ENCODE measurements around the gene TMEM38A.

Gene TMEM38A, protein sequence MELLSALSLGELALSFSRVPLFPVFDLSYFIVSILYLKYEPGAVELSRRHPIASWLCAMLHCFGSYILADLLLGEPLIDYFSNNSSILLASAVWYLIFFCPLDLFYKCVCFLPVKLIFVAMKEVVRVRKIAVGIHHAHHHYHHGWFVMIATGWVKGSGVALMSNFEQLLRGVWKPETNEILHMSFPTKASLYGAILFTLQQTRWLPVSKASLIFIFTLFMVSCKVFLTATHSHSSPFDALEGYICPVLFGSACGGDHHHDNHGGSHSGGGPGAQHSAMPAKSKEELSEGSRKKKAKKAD

GRCh38 chr19:16660763-16661479 lies at the start of gene TMEM38A:
TSS of gene TMEM38A (plus strand) at chr19:16661139. CDS start at chr19:16661218, 79 bp downstream.
- no peak for FAIRE-seq

DNA sequence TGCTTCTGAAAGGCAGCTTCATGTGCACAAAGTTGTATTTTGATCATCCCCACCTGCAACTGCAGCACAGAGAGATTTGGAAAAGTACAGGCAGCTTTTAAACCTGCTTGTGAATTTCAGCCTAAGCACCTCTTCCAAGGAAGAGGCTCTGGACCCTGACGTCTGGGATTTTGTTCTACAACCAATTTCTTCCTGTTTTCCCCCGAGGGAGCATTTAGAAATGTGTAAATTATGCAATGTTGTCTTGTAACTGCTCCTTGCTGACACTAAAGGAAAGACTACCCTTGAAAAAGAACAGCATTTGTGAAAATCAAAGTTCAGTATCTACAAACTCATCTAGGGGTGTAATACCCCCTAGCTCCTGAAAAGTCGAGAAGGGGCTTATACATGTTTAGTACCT lies 48.3 kb upstream of the TMEM38A start:
- FAIRE-seq: no peak

DNA sequence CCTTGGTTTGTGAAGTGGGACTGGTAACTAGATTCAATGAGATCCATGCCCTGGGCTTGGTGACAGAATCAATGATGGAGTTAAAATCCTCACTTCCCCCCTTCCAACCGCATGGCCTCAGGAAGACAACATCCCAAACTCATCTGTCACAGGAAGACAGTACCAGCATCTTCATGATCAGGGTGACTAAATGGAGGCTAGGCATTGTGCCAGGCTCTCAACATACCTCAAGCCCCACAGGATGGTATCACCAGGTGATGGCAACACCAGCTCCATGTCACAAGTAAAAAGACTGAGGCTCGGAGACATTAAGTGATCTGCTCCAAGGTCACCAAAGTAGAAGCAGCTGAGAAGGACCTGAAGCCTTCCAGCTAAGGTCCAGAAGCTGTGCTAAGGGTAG lies 47.1 kb upstream of the TMEM38A start:
- no peak for FAIRE-seq

DNA sequence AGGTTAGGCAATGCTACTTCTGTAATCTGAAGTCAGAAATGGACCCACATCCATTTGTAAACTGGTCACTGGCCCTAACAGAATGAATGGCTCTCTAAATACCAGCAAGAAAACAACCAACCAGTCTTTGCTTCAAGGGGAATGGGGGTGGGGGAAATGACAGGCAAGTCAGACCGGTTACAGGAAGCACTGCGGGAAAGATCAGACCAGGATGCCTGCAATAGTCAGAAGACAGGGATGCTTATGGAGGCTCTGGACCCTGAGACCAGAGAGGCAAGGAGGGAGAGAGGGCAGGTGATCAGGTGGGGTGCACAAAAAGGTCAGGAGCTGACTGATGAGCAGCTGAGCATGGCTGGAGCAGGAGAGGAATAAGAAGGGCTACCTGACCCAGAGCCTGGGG lies 46.0 kb upstream of the TMEM38A start:
- no peak for FAIRE-seq

- FAIRE-seq: no peak
Measured at GRCh38 chr19:16615808-16616207, 45.1 kb upstream of the TMEM38A start.

DNA sequence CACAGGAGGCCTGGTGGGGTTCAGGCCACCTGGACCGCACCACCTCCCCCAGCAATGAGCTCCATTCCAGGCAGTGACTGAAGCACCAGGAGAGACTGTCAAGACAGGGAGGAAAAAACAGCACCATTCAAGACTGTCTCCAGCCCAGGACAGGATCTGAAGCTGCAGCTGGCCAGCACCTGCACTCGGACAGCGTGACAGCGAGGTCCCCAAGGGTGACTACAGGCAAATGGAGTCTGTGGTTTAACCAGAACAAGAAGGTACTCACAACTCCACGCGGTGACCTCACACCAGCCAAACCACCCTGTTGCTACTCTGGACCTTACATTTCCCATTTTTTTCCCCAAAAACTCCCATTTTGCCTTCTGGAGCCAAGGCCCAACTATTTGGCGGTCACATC lies 42.7 kb upstream of the TMEM38A start:
- no peak for FAIRE-seq

- no peak for FAIRE-seq
Measured at GRCh38 chr19:16619457-16619856, 41.5 kb upstream of the TMEM38A start.

DNA sequence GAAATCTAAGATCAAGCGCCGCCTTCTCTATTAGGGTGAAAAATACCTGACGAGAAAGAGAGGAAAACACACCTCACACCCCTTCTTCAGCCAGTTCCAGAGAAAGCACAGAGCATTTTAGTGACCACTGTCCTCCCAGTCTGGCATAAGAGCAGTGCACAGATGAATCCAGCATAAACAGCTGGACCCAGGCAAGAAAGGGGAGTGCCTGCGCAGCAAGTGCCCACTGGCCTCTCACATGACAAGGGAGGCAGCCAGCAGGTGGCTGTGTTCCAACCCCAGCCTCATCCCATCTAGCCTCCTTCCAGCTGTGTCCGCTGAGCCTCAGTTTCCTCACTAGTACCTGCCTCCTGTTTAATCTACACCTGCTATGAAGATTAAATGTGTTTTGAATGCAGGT lies 40.9 kb upstream of the TMEM38A start:
- FAIRE-seq: no peak

- no peak for FAIRE-seq
Measured at GRCh38 chr19:16620584-16620983, 40.4 kb upstream of the TMEM38A start.

DNA sequence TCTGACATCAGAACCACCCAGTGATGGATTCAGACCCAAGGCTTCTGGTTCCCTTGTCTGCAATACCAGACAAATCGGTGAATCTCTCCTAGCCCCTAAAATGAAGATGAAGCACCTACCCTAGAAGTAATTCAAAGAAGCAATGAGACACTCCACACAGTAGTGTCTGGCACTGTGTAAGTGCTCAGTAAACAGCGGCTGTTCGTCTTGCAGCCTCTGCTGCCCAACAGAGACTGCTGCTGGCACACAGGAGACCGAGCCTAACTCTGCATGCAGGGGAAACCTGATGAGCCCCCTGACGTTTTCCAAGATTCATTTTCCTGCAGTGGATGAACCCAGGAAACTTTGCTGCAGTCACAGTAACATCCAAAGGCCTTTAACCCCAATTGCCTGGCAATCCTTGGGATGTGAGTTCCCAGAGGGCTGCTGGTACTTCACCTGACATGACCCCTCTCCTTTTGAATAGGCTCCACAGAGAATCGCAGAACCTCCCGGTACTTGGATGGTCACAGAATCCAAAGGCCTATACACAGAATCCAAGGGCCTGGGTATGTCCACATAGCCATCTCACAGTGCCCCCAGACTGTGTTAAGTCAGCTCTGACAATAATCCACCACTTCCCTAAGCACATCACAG lies 39.7 kb upstream of the TMEM38A start:
- no peak for FAIRE-seq

DNA sequence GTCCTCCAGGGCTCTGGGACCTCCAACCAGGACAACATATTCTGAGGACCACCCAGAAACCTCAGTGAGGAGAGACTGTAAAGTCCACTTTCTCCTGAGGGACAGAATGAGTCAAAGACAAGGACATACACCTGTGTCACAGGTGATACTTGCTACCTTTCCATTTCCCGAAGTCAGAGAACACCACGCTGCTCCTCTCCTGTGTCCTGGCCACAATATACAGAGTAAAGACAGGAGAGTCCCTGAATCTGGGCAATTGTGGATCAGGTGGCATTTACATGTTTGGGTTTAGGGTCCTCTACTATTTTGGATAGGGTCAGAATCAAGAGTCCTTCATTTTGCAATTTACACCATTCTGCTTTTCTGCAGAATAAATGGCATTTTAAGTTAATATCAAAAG lies 37.9 kb upstream of the TMEM38A start:
- no peak for FAIRE-seq

GRCh38 chr19:16623576-16623975 lies 37.4 kb upstream of the TMEM38A start:
- no peak for FAIRE-seq

DNA sequence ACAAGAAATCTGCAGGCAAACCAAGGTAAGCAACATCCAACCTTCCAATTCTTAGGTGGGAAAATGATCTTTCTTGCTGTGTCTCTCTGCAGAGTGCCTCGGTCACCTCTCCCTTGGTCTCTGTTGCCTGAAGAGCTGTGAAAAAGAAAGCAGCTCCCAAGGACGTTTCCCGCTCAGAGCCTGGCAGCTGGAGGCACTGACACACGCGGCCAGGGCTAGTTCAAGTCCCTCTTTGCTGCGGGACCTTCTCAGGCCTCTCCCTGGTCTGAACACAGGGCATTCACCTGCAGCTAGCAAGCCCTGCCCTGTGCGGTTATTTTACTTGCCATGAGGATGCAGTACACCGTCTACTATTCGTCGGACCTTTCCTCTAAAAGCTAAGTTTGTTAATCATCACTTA lies 36.7 kb upstream of the TMEM38A start:
- no peak for FAIRE-seq

GRCh38 chr19:16625163-16625958 lies 35.6 kb upstream of the TMEM38A start:
- FAIRE-seq: no peak

DNA sequence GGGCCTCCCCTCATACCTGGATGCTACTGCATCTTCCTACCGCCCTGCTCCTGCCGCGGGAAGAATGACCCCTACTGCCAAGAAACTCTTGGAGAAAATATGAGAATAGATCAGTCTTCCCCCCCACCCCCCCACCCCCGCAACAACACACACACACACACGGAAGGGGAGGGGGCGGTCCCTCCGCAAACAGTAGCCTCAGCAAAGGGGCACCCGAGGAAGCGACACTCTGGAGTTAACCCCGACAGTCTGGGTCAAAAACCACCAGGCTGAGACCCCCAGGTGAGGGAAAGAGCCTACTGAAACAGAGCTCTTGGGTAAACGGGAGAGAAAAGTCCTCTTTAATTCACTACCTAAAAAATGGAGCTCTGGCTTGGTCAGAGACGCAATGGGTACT lies 34.1 kb upstream of the TMEM38A start:
- FAIRE-seq: no peak

DNA sequence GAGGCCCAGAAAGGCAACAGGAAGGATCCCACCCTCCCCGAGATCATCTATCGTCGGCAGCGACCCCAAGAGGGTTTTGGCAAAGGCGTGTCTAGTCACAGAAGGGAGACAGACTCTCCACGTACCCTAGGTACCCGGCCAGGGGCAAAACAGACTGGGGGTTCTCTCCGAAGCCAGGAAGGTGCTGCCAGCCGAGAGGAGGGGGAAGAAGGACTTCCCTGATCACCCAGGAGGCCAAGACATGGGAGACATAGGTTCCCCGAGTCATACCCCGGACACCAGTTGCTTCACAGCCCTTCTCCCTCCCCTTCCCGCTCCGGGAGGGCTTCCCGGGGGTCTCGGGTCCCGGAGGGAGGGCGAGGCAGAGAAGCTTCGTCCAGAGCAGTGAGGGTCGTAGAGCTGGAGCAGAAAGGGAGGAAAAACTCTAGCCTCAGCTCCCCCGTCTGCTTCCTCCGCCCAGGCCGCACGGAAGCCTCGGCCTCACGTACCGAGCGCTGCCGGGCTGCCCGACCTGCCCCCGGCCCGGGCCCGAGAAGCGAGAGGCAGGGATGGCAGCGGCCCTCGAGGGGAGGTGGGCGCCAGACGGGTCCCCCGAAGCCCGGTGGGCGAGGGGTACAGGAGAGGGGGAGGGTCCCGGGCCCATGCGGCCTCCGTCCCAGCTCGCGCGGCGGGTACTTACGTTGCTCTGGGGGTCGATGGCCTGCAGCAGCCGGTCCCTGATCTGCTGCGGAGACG lies 33.6 kb upstream of the TMEM38A start:
- no peak for FAIRE-seq

DNA sequence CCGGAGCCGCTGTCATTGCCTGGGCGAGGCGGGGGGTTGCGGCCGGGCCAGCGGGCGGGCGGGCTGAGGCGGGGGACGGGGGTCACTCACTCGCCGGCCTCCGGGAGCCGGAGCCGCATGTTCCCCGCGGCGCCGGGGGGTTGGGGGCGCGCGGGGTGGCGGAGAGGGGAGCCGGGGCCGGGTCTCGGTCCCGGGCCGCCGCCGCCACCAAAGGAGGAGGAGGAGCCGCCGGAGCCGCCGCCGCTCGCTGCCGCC lies 33.1 kb upstream of the TMEM38A start:
- no peak for FAIRE-seq

DNA sequence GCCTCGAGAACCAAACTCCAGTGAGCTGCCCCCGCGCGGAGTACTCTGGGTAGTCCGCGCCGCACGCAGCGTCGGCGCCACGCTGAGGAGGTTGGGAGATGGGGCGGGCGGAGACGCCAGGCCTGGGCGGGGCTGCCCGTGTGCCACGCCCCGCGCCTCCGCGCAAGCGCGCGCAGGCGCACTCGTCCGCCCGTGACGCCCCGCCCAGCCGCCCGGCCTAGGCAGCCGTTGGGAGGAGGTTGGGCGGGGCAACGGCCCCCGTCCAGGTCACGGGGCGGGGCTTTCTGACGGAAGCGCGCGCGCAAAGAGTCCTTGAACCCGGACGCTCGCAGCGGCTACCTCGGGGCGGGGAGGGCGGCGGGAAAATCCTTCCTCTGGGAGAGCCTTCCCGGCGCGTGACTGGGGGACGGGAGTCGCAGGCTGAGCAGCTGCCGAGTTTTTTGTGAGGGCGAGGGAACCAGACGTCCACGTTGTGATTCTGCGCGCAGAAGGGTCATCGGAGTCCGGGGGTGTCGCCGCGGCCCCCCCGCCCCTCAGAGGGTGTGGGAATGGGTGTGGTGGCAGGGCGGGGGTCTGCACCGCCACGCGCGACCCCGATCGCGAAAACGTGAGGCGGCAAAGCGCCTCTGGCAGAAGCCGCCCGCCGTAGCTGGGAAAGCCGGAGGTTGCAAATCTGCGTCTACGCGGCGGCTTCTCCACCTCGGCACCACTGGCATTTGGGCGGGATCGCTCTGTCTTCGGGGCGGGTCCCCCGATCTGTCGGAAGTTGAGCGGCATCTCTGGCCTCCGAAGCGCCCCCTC lies 32.6 kb upstream of the TMEM38A start, which contains the start of gene MED26:
Gene MED26 (minus strand): TSS at position 22 of the 801 bp plus-strand sequence. CDS start 261 bp downstream, outside the sequence.
- FAIRE-seq: no peak

GRCh38 chr19:16628984-16629691 lies 31.8 kb upstream of the TMEM38A start:
- FAIRE-seq: no peak

- FAIRE-seq: no peak
Measured at GRCh38 chr19:16631465-16631864, 29.5 kb upstream of the TMEM38A start.

GRCh38 chr19:16637535-16637934 lies 23.4 kb upstream of the TMEM38A start:
- FAIRE-seq: no peak

Data from G401.6 (cell line).